Activated CD4-positive, alpha-beta T cell treated with anti-CD3 and anti-CD28 coated beads, Interleukin-2, Interleukin-6, amounts not matched to agents 100 ng/mL and 50 ng/mL, durations not matched to agents 16 hours and 8 hours (primary cell): ENCODE data around the gene WIPF2.

Experiments used
- DNase-seq: peaks from one replicate; pipeline ENCODE4 v3.0.0-alpha.2; 2020

The WIPF2 gene

DNA sequence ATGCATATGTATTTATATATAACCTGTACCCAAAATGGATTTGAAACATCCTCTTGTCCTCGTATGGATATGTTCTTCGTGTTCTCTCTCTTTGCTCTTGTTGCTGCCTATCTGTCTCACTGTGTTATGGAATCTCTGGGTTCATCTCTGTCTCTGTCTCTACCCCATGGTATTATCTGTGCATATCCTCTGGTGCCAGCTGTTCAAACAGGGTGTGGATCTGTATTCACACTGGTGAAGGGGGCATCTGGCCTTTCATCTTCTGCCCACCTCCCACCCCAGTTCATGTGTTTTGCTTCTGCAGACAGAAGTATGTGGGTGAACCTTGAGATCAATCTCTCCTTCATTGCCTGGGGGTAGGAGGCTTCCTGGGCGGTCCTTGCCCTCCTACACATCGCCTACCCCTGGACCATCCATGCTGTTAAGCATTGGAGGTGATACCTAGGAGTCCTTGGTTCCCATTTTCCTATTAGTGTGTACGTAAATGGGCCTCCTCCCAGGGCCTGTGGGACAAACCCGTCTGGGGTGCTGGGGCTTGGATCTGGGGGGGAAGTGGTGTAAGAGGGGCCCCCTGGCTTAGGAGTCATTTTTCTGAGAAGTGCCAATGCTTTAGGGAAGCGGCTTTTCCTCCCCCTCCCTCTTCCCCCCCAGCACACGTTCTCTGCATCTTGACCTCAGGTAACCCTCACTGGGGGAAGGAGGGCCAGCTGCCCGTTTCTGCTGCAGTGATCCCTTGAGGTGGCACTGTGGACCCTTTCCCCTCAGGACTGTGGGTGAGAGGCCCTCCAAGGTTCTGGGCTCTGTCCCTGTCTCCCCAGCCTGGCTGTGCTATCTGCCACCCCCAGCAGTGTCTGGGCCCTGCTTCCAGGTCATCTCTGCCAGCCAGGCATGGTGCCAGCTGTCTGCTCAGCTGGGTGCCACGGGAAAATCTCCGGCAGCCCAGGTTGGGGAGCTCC is 111.0 kb downstream of the WIPF2 start:
- peak; percentile 33 for DNase-seq

DNA sequence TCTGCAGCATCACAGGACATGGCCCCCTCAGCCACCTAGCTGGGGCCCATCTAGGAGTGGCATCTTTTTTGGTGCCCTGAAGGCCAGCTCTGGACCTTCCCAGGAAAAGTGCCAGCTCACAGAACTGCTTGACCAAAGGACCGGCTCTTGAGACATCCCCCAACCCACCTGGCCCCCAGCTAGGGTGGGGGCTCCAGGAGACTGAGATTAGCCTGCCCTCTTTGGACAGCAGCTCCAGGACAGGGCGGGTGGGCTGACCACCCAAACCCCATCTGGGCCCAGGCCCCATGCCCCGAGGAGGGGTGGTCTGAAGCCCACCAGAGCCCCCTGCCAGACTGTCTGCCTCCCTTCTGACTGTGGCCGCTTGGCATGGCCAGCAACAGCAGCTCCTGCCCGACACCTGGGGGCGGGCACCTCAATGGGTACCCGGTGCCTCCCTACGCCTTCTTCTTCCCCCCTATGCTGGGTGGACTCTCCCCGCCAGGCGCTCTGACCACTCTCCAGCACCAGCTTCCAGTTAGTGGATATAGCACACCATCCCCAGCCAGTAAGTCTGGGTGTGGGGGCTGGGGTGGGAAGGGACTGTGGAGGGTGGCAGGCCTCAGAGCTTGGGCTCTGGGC is 111.9 kb downstream of the WIPF2 start:
- no peak for DNase-seq

DNA sequence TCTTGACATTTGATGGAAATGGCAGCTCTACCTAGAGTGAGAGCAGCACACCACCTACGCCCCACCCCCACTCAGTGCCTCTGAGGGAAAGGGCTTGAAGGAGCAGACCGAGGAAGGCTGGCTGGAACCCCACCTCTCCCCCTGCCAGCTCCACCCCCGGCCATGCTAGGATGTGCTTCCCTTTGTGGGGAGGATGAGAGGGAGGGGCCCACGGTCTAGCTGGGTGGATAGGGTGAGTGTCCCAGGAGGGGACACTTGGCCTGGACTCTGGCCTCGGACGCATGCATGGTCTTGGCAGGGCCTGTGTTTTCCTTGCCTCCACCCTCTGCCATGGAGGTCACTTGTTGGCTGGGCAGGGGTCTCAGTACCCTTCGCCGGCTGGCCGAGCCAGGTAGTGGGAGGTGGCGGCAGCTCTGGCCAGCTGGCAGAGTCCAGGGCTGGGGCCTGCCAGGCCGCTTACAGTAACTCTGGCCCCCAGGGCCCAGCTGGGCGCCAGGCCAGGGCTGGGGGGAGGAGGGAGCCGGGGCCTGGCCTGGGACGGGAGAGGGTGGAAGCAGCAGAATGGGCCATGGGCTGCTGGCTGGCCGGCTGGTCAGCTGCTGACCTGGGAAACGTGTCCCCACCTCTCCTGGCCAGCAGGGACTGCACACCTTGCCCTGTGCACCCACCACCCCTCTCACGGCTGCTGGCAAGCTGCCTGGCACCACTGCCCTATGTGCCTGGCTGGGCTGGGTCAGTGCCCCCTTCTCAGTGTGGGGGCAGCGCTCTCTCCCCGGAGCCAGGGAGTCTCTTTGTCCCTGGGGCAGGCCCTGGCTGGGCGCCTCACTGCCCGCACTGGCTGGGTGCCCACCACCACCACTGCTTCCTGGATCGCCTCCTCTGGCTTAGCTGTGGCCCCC is 112.9 kb downstream of the WIPF2 start:
- no peak for DNase-seq
